B cell (primary cell): ENCODE measurements around the gene PLP2. TPM values are rescaled to one million over a fixed set of nuclear protein-coding genes. Genes with fewer than 3 reads are reported as not detected.
A peak's percentile ranks its signal among the peaks of the same experiment; 100 is the strongest.

Source experiments
- ATAC-seq: fragments of 200-7000 bp; cut with Tn5 transposase; one replicate; pipeline ENCODE4 v1.10.0; 2021; ENCODE audit warnings: low read depth, mild to moderate bottlenecking, moderate number of reproducible peaks, moderate library complexity
- CTCF ChIA-PET: fragments of 350-600 bp; sonication (Branson Sonifier 250); formaldehyde crosslinking; loops from one replicate; lab custom pipeline; 2021; ENCODE audit warnings: antibody characterized with exemption, inconsistent platforms; lab: Charles Lee
- POLR2A ChIA-PET: fragments of 350-600 bp; sonication (Branson Sonifier 250); formaldehyde crosslinking; loops from one replicate; lab custom pipeline; 2021; ENCODE audit warnings: antibody characterized with exemption; lab: Charles Lee
- DNase-seq: peaks from one replicate; pipeline ENCODE4 v3.0.0; 2013
- H2AFZ ChIP-seq: 2 replicates; pipeline ENCODE4 v1.6.1; 2012; ENCODE audit warnings: mild to moderate bottlenecking, low read depth, low read length; ENCODE audit not compliant: insufficient read depth, poor library complexity, severe bottlenecking
- H3K27ac ChIP-seq, 2 donors: 1 replicate in 1 of 2; 2 replicates in 1 of 2; pipeline ENCODE4 v1.5.1; 2012 to 2013; ENCODE audit warnings: low read length in 2 of 2, mild to moderate bottlenecking in 2 of 2, moderate library complexity in 1 of 2
- H3K27me3 ChIP-seq, 4 experiments: fragments of 200-600 bp in 1 of 4; sonication (generic) in 1 of 4; replicated peaks in 1 of 4; 1 replicate in 2 of 4; 2 replicates in 2 of 4; pipeline versions ENCODE4 v1.6.1 to v1.7.0; 2013 to 2016; ENCODE audit warnings: low read length in 3 of 4, mild to moderate bottlenecking in 2 of 4, mixed read lengths in 1 of 4, moderate library complexity in 1 of 4; ENCODE audit not compliant: insufficient read depth in 4 of 4, control insufficient read depth in 3 of 4; ENCODE audit errors: control extremely low read depth in 1 of 4
- H3K36me3 ChIP-seq, 2 experiments: replicated peaks in 1 of 2; 1 replicate in 1 of 2; 2 replicates in 1 of 2; pipeline versions ENCODE4 v1.6.1 to v1.7.1; 2013; ENCODE audit warnings: low read length in 1 of 2; ENCODE audit not compliant: insufficient read depth in 2 of 2, control insufficient read depth in 1 of 2; ENCODE audit errors: control extremely low read depth in 1 of 2, extremely low read depth in 1 of 2
- H3K4me1 ChIP-seq, 2 donors: fragments of 200-600 bp in 1 of 2; sonication (generic) in 1 of 2; 1 replicate in 1 of 2; 2 replicates in 1 of 2; pipeline versions ENCODE4 v1.5.1 to v1.6.1; 2013 to 2017; ENCODE audit warnings: low read length in 2 of 2; ENCODE audit not compliant: control insufficient read depth in 2 of 2, insufficient read depth in 2 of 2
- H3K4me2 ChIP-seq: replicated peaks from 2 replicates; pipeline ENCODE3; 2012; ENCODE audit warnings: mild to moderate bottlenecking, low read depth, low read length; ENCODE audit not compliant: poor library complexity, severe bottlenecking
- H3K4me3 ChIP-seq, 5 experiments: fragments of 200-600 bp in 1 of 5; sonication (generic) in 1 of 5; 1 replicate in 3 of 5; 2 replicates in 2 of 5; pipeline versions ENCODE4 v1.5.1 to v1.7.0; 2011 to 2016; ENCODE audit warnings: low read length in 4 of 5, mild to moderate bottlenecking in 4 of 5, low read depth in 2 of 5, control low read depth in 1 of 5, moderate library complexity in 1 of 5; ENCODE audit not compliant: insufficient read depth in 1 of 5; ENCODE audit errors: control extremely low read depth in 1 of 5, extremely low read depth in 1 of 5
- H3K79me2 ChIP-seq: fragments of 200-600 bp; sonication (generic); one replicate; pipeline ENCODE4 v1.6.0; 2016; ENCODE audit warnings: low read length; ENCODE audit not compliant: control insufficient read depth, insufficient read depth
- H3K9ac ChIP-seq: fragments of 200-600 bp; sonication (generic); 2 replicates; pipeline ENCODE4 v1.6.1; 2017; ENCODE audit warnings: mild to moderate bottlenecking, low read length, moderate library complexity
- H3K9me3 ChIP-seq, 3 donors: one replicate each; pipeline versions ENCODE4 v1.6.1 to v1.7.1; 2013; ENCODE audit warnings: low read length in 2 of 3; ENCODE audit not compliant: control insufficient read depth in 2 of 3, insufficient read depth in 1 of 3; ENCODE audit errors: control extremely low read depth in 1 of 3
- H4K20me1 ChIP-seq: 2 replicates; pipeline ENCODE4 v1.6.0; 2012; ENCODE audit warnings: mild to moderate bottlenecking, low read length; ENCODE audit not compliant: insufficient read depth, control insufficient read depth, poor library complexity, severe bottlenecking
- H3K27ac Mint-ChIP-seq: one replicate; pipeline ENCODE4 v1.8.0; 2021; ENCODE audit warnings: mixed read lengths
- H3K27me3 Mint-ChIP-seq: one replicate; pipeline ENCODE4 v1.8.0; 2021; ENCODE audit warnings: mixed read lengths
- H3K4me1 Mint-ChIP-seq: one replicate; pipeline ENCODE4 v1.8.0; 2021; ENCODE audit warnings: mixed read lengths
- H3K4me3 Mint-ChIP-seq: one replicate; pipeline ENCODE4 v1.8.0; 2021; ENCODE audit warnings: mixed read lengths
- H3K9me3 Mint-ChIP-seq: one replicate; pipeline ENCODE4 v1.8.0; 2022; ENCODE audit warnings: mixed read lengths; ENCODE audit not compliant: insufficient read depth
- CTCF ChIP-seq: fragments of 200-600 bp; IDR thresholded peaks from one replicate; pipeline ENCODE4 v1.8.0; 2022; ENCODE audit warnings: antibody characterized with exemption, mild to moderate bottlenecking
- EZH2 ChIP-seq: IDR thresholded peaks from 2 replicates; pipeline ENCODE4 v1.6.1; 2012; ENCODE audit warnings: borderline replicate concordance, low read depth, mild to moderate bottlenecking, moderate library complexity, low read length; ENCODE audit not compliant: insufficient read depth, poor library complexity, severe bottlenecking
- WGBS: methylation state at CpG from one replicate; pipeline ENCODE4 v1.1.5; 2013; ENCODE audit warnings: missing lambda C conversion rate; ENCODE audit not compliant: insufficient coverage; 5-methylcytosine and 5-hydroxymethylcytosine counted together
- intact Hi-C: fragments of 100-400 bp; cut with micrococcal nuclease; formaldehyde crosslinking; loops from one replicate; pipeline ENCODE4 v1.10.0; 2022
- polyA plus RNA-seq: library from polyadenylated mRNA; depleted of rRNA; stranded (reverse); fragments of >200 nt; gene quantifications from 2 replicates; pipeline ENCODE4 v1.2.3, GENCODE V29; 2012
- total RNA-seq, 2 donors: library from RNA; stranded (reverse); fragments of 120-200 nt in 1 of 2; gene quantifications; 1 replicate in 1 of 2; 2 replicates in 1 of 2; pipeline versions ENCODE4 v1.2.3 to v1.2.4, GENCODE V29; 2013 to 2022

PLP2 gene
- total and polyA plus RNA-seq, 2 donors (not counting 1 experiment from before 2014, with no cell fraction given) = 194 to 214 TPM

- H3K27ac ChIP-seq = no peak overlapping the region
- Mint-ChIP-seq H3K4me3 (no peak overlapping the region), H3K4me1 (peaks cover 33% of the 10 kb centered on the region), H3K27me3 (no peaks in the 10 kb centered on the region), H3K27ac (peak overlapping the region; percentile 69), H3K9me3 (no peaks in the 10 kb centered on the region)
- ChIA-PET CTCF (interaction anchor here (1.3 to 1.5 kb wide), 2 partner anchors 10 to 57 kb away, joined by 3 to 7 read pairs; no protein-coding TSS in a partner anchor), POLR2A (interaction anchor here (0.9 kb wide), 1 partner anchor 10 kb away, joined by 3 read pairs; no protein-coding TSS in a partner anchor)
- H3K4me3 ChIP-seq = no peak overlapping the region
- TF ChIP-seq CTCF (no peak), EZH2 (no peak)
- intact Hi-C loops = no loop called here
- peaks cover 6 to 20% of the 10 kb centered on the region in 2 donors for H3K4me1 ChIP-seq
- ATAC-seq (peak; percentile 57), DNase-seq (no peak)
- H3K27me3 ChIP-seq = no peaks in the 10 kb centered on the region
- no peak overlapping the region for H3K4me2 ChIP-seq
- H3K79me2 ChIP-seq = peaks cover 9% of the 10 kb centered on the region
- peaks cover 9% of the 10 kb centered on the region for H4K20me1 ChIP-seq
- WGBS = no CpG with 5 or more reads among the region's 4 CpGs
- no peak overlapping the region for H2AFZ ChIP-seq
- no peak overlapping the region for H3K9ac ChIP-seq
- H3K9me3 ChIP-seq = no peaks in the 10 kb centered on the region
- peaks cover 0 to 29% of the 10 kb centered on the region in 2 experiments for H3K36me3 ChIP-seq
Measured at GRCh38 chrX:49177338-49177833, 5.7 kb downstream of the PLP2 start.

GRCh38 chrX:49177873-49178480 lies 6.3 kb downstream of the PLP2 start:
- no peak overlapping the region for H3K4me3 ChIP-seq

More at GRCh38 chrX:49177873-49178480, 6.3 kb downstream of the PLP2 start:
- TF ChIP-seq EZH2 (no peak), CTCF (no peak)
- peaks cover 4 to 16% of the 10 kb centered on the region in 2 donors for H3K4me1 ChIP-seq
- 96% methylated on average over 13 of the region's 23 CpGs for WGBS
- H3K9me3 ChIP-seq = no peaks in the 10 kb centered on the region
- no peak overlapping the region for H3K4me3 Mint-ChIP-seq
- CTCF ChIA-PET = interaction anchor here (1.3 to 1.6 kb wide), 3 partner anchors 11 to 58 kb away, joined by 3 to 7 read pairs (median 6); no protein-coding TSS in a partner anchor
- H3K27me3 Mint-ChIP-seq = no peaks in the 10 kb centered on the region
- H3K27me3 ChIP-seq = no peaks in the 10 kb centered on the region
- H4K20me1 ChIP-seq = peaks cover 7% of the 10 kb centered on the region
- intact Hi-C loops = no loop called here
- no peak overlapping the region for H3K4me2 ChIP-seq
- H3K36me3 ChIP-seq = peaks cover 0 to 29% of the 10 kb centered on the region in 2 experiments
- H3K27ac ChIP-seq = no peak overlapping the region
- POLR2A ChIA-PET = interaction anchor here (0.9 kb wide), 1 partner anchor 10 kb away, joined by 3 read pairs; no protein-coding TSS in a partner anchor
- no peak for ATAC-seq
- no peak for DNase-seq
- no peak overlapping the region for H2AFZ ChIP-seq
- peaks cover 28% of the 10 kb centered on the region for H3K4me1 Mint-ChIP-seq
- H3K79me2 ChIP-seq = peaks cover 8% of the 10 kb centered on the region
- no peaks in the 10 kb centered on the region for H3K9me3 Mint-ChIP-seq
- H3K9ac ChIP-seq = no peak overlapping the region
- peak overlapping the region; percentile 69 for H3K27ac Mint-ChIP-seq
